T47D (cell line): Measurements from ENCODE around the gene FGR.

ENCODE experiments used
- DNase-seq, 2 experiments: peaks; one replicate each; pipeline versions ENCODE4 v3.0.0 to v3.0.0-alpha.2; 2011 to 2012; ENCODE audit warnings: low read depth in 1 of 2, low spot score in 1 of 2
- JUND ChIP-seq: IDR thresholded peaks from 2 replicates; pipeline ENCODE4 v1.6.1; 2012; ENCODE audit warnings: low read depth
- in situ Hi-C: cut with HindIII; loops from 2 replicates; pipeline ENCODE4 v1.10.0; 2016; ENCODE audit warnings: low sequenced_read_pairs, low pct_unique_long_range_greater_than_20kb

Gene FGR

DNA sequence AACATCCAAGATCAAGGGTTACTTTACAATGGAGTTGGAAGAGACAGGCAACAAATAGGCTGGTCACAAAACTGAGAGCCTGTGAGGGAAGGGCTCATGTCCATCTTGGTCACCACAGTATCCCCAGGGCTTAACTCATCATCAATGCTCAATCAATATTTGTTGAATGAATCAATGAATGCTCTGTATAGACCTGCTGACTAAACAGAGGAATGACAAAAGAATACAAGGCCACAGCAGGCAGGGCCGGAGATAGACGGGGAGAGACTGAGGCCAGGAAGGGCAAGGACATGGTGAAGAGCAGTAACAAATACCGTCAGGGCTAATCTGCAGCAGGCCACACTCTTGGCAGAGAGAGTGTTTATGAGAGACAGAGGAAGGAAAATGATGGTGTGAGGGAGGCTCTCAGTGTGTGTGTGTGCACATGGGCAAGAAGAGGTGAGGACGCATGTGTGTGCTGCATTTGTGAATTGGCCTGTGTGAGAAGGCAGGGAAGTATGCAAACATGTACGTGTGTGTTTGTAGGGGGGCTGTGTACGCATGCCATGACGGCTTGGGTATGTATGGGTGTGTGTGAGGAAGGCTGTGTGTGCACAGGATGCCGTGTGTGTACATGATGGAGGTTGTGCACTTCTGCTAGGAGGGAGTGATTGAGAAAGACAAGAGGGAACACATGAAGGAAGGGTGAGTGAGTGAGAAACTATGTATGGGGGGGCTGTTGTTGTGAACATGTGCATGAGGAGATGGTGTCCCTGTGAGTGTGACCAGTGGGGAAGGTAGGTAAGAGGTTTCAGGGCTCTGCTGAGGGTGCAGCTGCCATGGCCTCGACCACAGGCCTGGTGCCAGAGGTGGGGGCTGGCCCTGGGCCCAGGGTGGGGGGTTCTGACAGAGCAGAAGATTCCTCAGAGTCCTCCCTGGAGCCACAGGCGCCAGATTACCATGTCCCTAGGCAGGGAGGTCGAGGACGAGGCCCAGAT, 46.4 kb downstream of the FGR start:
- in situ Hi-C loops: no loop called here
- no peak for DNase-seq
- TF ChIP-seq JUND: no peak

DNA sequence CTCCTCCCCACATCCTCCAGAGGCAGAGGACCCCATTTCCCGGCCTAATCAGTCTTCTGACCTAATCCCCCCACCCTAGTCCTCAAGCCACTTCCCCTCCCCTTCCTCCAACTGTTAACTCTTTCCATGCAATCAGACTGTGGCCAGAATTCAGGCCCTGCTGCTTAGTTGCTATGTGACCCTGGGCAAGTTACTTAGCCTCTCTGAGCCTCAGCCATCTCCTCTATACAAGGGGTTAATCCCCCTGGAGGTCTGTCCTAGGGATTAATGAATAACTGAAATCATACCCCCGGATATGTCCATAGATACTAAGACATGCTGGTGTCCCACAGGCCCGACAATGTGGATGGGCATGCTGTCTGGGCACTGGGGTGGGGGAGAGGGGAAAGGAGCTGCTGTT, 49.3 kb downstream of the FGR start:
- in situ Hi-C loops: no loop called here
- TF ChIP-seq JUND: no peak
- DNase-seq: no peak

DNA sequence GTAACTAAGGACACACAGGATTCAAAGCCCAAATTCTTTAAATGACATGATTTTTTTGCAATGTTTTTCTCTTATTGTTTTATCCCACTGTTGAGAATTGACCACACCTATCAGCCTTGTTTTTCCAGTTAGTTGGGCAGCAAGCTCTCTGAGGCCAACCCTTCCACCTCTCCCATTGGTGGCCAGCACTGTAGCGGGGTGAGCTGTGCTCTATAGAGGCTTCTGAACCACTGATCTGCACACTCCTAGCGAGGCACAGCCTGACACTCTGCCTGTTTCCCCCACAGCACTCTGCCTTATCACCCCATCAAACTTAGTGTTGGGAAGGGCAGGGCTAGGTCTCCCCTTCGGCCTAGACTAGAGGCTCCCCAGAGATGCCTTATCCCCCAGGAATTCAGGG, 50.5 kb downstream of the FGR start:
- TF ChIP-seq JUND: no peak
- DNase-seq: no peak
- in situ Hi-C loops: no loop called here

DNA sequence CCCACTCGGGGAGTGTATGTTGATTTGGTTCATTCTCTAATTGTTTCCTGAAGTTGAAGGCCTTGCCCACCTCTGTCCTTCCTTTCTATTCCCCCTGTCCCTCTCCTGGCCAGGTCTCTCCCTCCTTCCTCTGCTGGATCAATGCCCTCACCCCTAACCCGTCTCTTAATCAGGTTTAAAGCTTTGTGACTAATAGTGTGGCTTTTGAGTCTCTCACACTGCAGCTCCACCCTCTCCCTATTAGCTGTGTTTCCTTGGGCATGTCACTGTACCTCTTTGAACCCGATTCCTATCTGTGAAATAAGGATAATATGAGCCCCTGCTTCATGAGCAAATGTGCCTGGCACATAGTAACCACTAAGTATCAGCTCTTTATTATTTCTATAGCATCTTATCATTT, 51.5 kb downstream of the FGR start:
- in situ Hi-C loops: no loop called here
- TF ChIP-seq JUND: no peak
- no peak for DNase-seq

DNA sequence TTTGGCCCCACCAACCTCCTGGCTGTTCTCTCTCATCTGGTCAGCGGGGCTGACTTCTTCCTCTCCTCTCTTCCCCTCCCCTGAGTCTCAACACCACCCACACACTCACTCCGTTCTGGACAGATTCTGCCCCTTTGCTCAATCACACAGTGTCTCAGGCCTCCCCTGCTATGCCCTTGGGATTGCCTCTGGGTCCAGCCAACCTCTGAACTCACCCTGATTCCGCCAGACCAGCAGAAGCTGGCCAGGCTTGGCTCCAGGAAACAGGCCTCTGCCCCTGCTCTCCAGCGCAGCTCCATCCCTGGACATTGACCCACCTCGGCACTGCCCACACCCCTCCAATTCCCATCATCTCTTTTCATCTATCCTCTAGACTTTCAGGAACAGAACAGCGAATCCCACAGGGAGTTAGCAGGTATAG, 53.2 kb downstream of the FGR start:
- no peak for TF ChIP-seq JUND
- in situ Hi-C loops: no loop called here
- no peak for DNase-seq

DNA sequence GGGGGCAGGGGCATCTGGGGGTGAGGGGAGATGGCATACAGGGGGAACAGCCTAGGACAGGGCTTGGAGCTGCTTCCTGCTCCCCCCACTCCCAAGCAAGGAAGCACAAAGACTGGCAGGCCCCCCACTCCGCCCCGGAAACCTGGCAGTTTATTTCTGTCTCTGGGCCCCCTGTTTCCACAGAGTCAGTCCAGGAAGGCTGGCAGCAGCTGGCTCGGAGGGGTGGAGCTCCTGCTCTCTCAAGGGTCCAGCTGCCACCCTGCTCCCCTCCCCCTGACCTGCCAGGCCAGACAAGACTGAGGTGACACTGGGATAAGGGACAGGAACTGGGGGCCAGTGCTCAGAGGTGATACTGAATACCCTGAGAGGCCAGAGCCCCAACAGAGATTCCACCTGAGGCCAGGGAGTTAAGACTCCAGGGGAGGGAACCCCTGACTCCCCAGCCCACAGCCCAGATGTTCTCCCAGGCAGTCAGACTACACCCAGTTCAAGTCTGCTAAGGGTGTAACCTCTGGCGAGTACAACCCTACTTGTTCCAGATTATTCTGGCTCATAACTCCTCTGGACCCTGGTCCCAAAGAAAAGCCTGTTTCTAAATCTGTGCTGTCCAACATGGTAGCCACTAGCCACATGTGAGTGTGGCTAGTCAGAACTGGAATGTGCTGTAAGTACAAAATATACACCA, 57.3 kb downstream of the FGR start:
- in situ Hi-C loops: no loop called here
- no peak for DNase-seq
- no peak for TF ChIP-seq JUND

DNA sequence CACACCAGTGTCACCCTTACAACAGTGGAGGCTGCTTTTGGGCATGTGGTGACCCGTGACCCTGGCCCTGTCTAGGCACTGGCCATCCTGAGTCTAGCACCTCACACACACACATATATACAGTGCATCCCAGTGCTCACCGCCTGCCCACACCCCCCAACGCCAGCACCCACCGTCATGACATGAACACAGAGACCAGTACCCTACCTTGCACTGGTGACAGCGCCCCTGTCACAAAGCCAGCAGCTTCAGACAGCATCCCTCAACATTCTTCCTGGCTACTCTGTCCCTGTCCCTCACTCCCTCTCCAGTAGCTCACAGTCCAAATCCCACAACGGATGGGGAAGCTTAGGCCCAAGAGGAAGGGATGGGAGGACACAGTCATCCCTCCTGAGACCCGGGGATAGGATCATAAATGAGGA, 58.2 kb downstream of the FGR start:
- DNase-seq: no peak
- in situ Hi-C loops: no loop called here
- TF ChIP-seq JUND: no peak

DNA sequence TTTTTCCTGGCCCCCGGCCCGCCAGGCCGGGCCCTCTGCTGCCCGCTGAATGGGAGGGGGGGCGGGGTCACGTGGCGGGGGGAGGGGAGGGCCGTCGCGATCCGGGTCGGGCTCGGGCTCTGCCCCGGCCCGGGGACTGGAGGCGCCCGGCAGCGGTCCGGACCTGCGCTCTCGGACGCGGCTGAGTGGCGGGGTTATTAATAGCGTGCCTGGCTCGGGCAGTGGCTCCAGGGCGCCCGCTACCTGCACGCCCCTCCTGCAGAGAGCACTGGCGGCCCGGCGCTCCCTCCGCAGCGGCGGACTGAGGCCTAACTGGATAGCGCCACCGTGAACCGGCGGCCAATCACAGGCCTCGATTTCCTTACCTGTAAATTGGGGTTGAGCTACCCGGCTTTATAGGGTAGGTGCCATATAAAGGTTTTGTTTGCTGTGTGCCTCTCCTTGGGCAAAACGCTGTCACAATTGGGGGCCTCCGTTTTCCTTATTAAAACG, 59.1 kb downstream of the FGR start:
- in situ Hi-C loops: no loop called here
- DNase-seq: peak; percentile 62 to 71
- no peak for TF ChIP-seq JUND

DNA sequence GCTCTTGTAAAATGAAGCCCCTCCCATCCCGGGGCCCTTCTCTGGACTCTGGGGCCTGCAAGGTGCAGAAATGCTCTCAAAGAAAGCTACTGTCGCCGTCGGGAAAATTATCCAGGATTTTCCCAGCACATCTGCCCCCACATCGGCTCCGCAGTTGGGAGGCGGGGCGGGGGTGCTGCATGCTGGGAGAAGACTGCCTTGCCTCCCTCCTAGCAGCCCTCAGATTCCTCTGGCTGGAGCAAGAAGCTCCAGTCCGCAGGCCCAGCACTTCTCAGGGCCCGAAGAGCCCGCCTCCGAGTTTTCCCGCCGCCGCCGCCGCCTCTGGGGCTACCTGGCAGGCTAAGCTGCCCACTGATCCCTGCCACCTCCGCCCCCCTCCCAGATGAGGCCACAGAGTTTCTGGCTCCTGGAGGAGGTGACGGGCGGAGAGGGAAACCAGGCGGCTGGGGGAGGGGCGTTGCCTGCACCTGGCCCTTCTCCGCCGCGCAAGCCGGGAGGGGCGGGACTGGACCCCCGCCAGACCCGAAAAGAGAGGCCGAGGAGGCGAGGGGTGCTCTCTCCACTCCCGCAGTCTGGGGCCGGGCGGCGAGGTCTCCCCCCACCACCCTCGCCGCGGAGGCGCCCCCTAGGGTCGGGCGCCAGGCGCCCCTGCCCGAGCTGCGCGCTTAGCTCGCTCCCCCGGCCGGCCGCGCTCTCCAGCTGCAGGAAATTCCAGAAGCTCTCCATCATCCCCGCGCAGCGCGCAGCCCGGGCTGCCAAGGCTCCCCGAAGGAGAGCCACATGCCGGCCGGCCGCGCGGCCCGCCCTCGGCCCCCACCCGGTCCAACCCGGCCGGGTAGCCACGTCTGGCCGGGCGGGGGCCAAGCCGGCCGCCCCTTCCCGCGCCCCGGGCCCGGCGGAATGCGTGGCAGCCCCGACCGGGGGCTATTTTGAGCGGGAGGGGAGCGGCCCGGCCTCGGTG, 59.8 kb downstream of the FGR start:
- no peak for TF ChIP-seq JUND
- DNase-seq: peak in 1 of 2 experiments; percentile 68
- in situ Hi-C loops: no loop called here

DNA sequence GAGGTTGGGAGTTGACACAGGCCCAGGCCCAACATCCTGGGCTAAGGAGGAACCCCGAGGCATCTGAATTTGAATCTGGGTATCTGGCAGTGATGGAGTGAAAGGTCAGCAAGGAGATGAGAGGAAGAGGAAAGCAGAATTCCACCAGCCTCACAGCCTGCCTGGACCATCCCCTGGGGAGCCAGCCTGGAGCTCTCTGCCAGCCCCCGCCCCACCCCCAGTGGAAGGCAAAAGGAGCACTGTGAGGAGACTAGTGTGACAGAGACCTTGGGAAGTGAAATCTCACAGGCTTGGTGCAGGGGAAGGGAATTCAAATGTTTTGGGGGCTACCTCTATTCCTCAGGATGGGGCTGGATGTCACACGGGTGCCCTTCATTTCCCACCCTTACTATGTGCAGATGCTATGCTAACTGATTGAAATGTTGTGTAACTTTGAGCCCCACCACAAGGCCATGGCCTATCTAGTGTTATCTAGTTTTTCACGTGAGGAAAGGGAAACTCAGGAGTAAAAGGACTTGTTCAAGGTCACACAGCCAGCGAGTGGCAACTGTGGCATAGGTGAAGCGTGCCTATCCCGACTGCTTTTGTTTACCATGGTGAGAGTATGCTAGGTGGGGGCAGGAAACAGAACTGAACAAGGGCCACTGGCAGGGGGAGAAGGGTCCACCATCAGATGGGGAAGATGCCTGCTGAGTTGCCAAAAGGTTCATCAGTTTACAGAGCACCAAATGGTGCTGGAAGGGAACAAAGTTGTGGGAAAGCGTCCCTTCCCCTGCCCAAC, 60.8 kb downstream of the FGR start:
- in situ Hi-C loops: no loop called here
- TF ChIP-seq JUND: no peak

DNA sequence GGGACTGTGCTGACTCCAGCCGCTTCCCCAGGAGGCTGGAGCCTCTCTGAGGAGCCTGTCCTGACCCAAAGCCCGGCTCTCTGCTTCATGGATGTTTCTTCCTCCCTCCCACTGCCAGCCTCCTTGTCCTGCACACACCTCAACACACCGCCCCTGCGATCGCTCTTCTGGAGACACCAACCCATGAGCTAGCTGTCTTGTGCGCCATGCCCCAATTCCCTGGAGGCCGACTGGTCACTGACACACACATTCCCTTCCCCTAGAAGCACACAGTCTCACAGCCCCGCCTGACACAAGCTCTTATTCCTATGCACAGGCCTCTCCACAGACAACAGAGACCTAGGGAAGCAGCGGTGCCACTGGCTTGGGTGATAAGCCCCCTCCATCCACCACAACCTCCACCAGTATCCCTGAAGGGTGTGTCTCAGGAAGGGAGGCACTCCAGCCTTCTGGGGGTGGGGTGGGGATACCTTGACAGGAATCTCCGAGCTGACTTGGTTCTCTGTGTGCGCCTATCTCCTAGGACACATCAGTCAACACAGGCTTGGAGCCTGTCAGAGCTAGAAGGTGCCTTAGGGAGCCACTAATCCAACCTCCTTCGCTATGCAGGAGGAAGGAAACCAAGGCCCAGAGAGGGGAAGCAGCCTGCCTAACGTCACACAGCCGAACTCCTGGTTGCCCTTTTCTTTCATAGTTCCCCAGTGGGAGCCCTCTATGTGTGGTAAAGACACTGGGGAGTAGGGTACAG, 62.1 kb downstream of the FGR start:
- in situ Hi-C loops: no loop called here
- no peak for TF ChIP-seq JUND
- DNase-seq: no peak

More for the DNA sequence above, 60.8 kb downstream of the FGR start:
- no peak for DNase-seq
